Measurements from ENCODE around the gene ADM.
"Not testable (repeated sequence)": the region's sequence is repeated elsewhere in the genome, so short reads cannot be mapped to it uniquely, and the experiment has no call there.

The ADM gene

GRCh38 chr11:10304495-10305261, at the start of gene ADM:
Gene ADM, plus strand, starts transcription at chr11:10305073. Its CDS starts 628 bp downstream, at chr11:10305701.
- intact Hi-C loops (cut with DNase I), result loop anchor here (5.0 to 10.0 kb wide), 3 partner anchors 97 to 547 kb away; no protein-coding TSS in a partner anchor
- peak; percentile 49 to 89 (median 75) for DNase-seq

DNA sequence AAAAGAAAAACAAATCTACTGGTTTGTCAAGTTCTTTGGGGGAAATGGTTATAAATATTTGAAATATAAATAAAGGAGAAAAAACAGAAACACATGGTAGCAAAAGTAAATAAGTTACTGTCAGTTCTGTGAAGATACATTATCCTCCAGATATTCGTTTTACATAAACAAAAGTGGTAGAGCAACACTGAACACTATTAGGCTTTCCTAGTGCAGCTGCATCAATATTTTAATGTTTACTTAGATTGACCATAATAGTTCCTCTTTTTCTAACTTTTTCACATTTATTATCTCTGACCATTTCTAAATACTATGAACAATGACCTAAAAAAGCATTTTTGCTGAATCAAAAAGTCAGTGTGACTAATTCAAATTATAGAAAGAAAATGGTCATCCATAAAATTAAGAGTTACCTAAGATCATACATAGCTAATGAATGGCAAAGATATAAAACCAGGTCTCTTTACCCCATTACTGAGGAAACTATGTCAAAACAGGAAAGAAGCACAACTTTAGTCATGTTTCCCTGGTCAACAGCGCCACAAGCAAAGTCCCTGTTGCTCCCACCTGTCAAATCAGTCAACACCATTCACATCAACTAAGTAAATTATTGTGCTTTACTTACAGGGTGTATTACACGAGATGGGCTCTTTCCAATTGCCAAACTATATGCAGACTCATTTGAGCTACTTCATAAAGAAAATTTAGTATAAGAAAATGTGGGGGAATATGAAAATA, 49.3 kb upstream of the ADM start:
- no peak for DNase-seq
- intact Hi-C loops (cut with DNase I), result no loop called here

DNA sequence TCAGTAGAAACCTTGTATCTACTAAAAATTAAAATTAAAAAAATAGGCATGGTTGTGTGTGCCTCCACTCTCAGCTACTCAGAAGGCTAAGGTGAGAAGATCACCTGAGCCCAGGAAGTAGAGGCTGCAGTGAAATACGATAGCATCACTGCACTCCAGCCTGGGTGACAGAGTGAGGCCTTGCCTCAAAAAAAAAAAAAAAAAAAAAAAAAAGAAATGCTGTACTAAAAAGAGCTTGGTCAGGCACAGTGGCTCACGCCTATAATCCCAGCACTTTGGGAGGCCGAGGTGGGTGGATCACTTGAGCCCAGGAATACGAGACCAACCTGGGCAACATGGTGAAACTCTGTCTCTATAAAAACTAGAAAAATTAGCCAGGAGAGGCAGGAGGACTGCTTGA, 47.4 kb upstream of the ADM start:
- intact Hi-C loops (cut with DNase I), result no loop called here
- no peak for DNase-seq

DNA sequence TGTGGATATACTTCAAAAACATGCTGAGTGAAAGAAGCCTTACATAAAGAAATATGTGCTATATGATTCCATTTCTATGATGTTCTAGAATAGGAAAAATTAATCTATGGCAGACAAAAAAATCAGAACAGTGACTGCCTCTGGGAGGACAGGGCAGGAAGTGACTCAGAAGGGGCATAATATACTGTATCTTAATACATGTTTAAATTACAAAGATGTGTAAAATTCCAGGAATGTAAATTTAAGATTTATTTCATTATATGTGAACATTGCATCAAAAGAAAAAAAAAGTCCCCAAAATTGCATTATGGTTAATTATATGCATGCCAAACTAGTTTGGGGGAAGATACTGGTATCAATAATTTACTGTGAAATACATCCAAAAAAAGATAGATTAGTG, 43.1 kb upstream of the ADM start:
- intact Hi-C loops (cut with DNase I), result no loop called here
- no peak for DNase-seq

DNA sequence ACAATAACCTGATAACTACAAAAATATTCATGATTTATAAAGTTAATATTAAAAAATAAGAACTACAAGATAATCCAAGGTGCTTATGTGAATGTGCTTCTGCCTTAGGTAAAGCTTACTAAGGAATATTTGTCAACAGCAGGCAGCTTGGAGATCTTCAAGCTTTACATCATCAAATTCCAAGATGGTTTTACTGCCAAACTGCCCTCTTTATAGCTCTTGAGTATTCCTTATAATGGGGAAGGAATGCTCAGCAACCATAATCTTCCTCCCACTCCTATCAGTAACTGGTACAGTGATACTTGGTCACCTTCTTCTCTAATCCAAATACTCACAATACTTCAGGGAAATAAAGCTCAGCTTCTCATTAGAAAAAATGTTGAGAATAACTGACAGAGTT, 40.9 kb upstream of the ADM start:
- intact Hi-C loops (cut with DNase I), result no loop called here
- no peak for DNase-seq

- intact Hi-C loops (cut with DNase I); DNase-seq: not testable (repeated sequence)
These were observed 40.2 kb upstream of the ADM start for GRCh38 chr11:10264716-10265115.

- DNase-seq, result no peak
These were observed 38.9 kb upstream of the ADM start for GRCh38 chr11:10265936-10266335.

GRCh38 chr11:10267821-10268220, 37.1 kb upstream of the ADM start:
- intact Hi-C loops (cut with DNase I), result no loop called here
- no peak for DNase-seq

More at GRCh38 chr11:10265936-10266335, 38.9 kb upstream of the ADM start:
- intact Hi-C loops (cut with DNase I), result no loop called here

- no peak for DNase-seq
- intact Hi-C loops (cut with DNase I), result no loop called here
These were observed 36.0 kb upstream of the ADM start for GRCh38 chr11:10268746-10269488.

DNA sequence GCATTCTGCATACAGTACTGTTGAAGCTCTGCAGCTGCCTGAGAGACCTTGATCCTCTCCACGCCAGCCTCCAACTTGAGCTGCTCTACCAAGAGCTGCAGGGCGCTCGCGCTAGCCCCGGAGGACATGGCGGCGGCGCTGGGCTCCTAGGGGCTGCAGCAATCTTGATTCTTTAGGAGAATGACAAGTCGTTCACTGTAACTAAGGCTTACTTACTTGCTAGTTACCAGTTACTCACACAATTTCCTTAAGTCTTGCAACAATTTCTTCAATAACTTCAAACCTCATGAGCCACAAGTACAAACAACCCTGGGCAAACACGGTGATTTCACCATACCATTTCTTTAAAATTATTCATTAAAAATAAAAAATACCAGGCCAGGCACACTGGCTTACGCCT, 32.7 kb upstream of the ADM start:
- intact Hi-C loops (cut with DNase I), result no loop called here
- no peak for DNase-seq

- no peak for DNase-seq
- intact Hi-C loops (cut with DNase I), result no loop called here
These were observed 31.1 kb upstream of the ADM start for GRCh38 chr11:10273738-10274137.

- no peak for DNase-seq
- intact Hi-C loops (cut with DNase I), result no loop called here
These were observed 30.1 kb upstream of the ADM start for GRCh38 chr11:10274726-10275125.

DNA sequence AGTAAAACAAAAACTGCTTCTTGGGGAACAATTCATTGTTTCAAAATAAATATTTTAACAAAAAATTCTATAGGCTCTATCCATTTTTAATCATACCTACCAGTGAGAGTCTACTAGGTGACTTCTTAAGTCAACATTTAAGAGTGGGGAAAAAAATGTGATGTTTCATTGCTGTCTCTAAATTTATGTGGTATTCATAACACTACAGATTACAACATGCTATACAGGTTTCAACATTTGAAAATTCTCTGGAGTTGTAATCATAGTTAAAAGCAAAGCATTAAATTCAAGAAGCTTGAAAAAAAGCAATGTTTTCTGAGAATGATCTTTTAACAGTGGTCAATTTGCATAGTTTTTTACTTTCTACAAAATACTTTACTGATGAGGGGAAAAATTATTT, 29.2 kb upstream of the ADM start:
- DNase-seq, result no peak
- intact Hi-C loops (cut with DNase I), result no loop called here

DNA sequence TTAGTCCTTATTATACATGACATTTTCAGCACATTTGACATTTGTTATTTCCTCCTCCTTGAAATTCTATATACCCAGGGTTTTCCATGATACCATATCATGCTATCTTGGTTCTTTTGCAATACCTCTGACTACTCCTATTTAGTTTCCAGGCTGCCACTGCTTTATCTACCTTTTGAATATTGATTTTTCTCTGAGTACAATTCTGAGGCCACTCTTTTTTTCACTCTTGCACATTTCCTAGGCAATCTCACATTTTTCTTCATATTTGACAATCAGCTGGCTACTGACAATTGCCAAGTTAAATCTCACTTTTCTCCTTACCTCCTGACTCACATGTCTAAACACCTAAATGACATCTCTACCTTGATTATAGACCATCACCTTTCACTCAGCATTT, 22.8 kb upstream of the ADM start:
- DNase-seq, result no peak
- intact Hi-C loops (cut with DNase I), result no loop called here

DNA sequence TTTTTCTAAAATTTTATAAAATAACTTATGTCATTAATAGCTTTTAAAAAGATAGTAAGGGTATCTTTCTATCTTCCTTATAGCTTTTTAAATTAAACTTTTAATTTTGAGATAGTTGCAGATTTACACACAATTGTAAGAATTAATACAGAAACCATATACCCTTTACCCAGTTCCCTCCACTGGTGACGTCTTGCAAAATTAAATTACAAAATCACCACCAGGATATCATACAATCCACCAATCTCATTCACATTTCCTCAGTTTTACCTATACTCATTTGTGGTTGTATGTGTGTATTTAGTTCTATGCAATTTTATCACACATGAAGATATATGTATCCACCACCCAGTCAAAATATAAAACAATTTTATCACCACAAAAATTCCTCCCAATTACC, 20.9 kb upstream of the ADM start:
- intact Hi-C loops (cut with DNase I), result no loop called here
- DNase-seq, result no peak

DNA sequence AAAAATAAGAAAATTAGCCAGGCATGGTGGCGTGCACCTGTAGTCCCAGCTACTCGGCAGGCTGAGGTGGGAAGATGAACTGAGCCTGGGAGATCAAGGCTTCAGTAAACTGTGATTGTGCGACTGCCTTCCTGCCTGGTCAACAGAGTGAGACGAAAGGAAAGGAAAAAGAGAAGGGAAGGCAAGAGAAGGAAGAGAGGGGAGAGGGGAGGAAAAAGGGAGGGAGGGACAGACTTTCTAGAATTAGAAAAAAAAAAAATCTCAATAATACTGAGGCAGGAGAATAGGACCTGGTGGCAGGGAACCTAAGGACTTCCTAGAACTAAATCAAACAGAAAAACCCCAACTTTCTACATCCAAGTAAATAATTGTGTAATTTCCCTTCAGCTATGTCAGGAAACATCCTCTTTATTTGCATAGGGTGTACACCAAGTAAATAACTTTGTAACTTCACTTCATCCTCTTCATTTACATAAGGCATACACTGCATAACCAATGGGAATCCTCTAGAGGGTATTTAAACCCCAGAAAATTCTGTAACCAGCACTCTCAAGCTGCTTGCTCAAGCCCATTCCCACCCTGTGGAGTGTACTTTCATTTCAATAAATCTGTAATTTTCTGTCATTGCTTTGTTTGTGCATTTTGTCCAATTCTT, 19.6 kb upstream of the ADM start:
- DNase-seq, result no peak
- intact Hi-C loops (cut with DNase I), result no loop called here

GRCh38 chr11:10287140-10287539, 17.7 kb upstream of the ADM start:
- intact Hi-C loops (cut with DNase I), result no loop called here
- peak in 6 of 42 donors; percentile 30 to 55 (median 42) for DNase-seq

GRCh38 chr11:10287766-10288715, 16.8 kb upstream of the ADM start:
- intact Hi-C loops (cut with DNase I), result no loop called here
- DNase-seq, result no peak

All from head of caudate nucleus (tissue), 42 donors.